MM.1S (cell line): ENCODE data around the gene KCNC1.

Source experiments
- DNase-seq: peaks from one replicate; pipeline ENCODE4 v3.0.0-alpha.2; 2015
- H2AFZ ChIP-seq: fragments of 300-600 bp; sonication (generic); 2 replicates; pipeline ENCODE4 v1.6.0; 2016; ENCODE audit warnings: antibody characterized with exemption, low read length
- H3F3A ChIP-seq: fragments of 300-600 bp; sonication (generic); 2 replicates; pipeline ENCODE4 v1.6.1; 2016; ENCODE audit warnings: mild to moderate bottlenecking, antibody characterized with exemption, low read length, moderate library complexity, mixed read lengths; ENCODE audit not compliant: insufficient read depth
- H3K27ac ChIP-seq: fragments of 300-600 bp; sonication (generic); 2 replicates; pipeline ENCODE4 v1.5.1; 2016; ENCODE audit warnings: mild to moderate bottlenecking, low read length
- H3K27me3 ChIP-seq: fragments of 300-600 bp; sonication (generic); replicated peaks from 2 replicates; pipeline ENCODE4 v1.6.0; 2016; ENCODE audit warnings: low read length; ENCODE audit not compliant: insufficient read depth
- H3K36me3 ChIP-seq: fragments of 300-600 bp; sonication (generic); replicated peaks from 2 replicates; pipeline ENCODE4 v1.6.1; 2016; ENCODE audit warnings: mild to moderate bottlenecking, low read length, mixed read lengths; ENCODE audit not compliant: insufficient read depth
- H3K4me1 ChIP-seq: fragments of 300-600 bp; sonication (generic); 2 replicates; pipeline ENCODE4 v1.6.1; 2016; ENCODE audit warnings: low read length, mixed read lengths
- H3K4me2 ChIP-seq: fragments of 300-600 bp; sonication (generic); 2 replicates; pipeline ENCODE4 v1.6.0; 2016; ENCODE audit warnings: low read depth, low read length
- H3K4me3 ChIP-seq: fragments of 300-600 bp; sonication (generic); 2 replicates; pipeline ENCODE4 v1.5.1; 2016; ENCODE audit warnings: low read length, mixed read lengths
- H3K79me2 ChIP-seq: fragments of 300-600 bp; sonication (generic); 2 replicates; pipeline ENCODE4 v1.6.1; 2016; ENCODE audit warnings: mixed run types, low read length, mixed read lengths
- H3K9ac ChIP-seq: fragments of 300-600 bp; sonication (generic); 2 replicates; pipeline ENCODE4 v1.6.1; 2016; ENCODE audit warnings: low read length, mixed read lengths
- H3K9me2 ChIP-seq: fragments of 300-600 bp; sonication (generic); replicated peaks from 2 replicates; pipeline ENCODE4 v1.6.1; 2016; ENCODE audit warnings: mild to moderate bottlenecking, low read length, mixed read lengths; ENCODE audit not compliant: insufficient read depth
- H3K9me3 ChIP-seq: fragments of 300-600 bp; sonication (generic); replicated peaks from 2 replicates; pipeline ENCODE4 v1.6.1; 2016; ENCODE audit warnings: mild to moderate bottlenecking, low read length, mixed read lengths; ENCODE audit not compliant: insufficient read depth
- H4K20me1 ChIP-seq: fragments of 300-600 bp; sonication (generic); 2 replicates; pipeline ENCODE4 v1.6.1; 2016; ENCODE audit warnings: mild to moderate bottlenecking, low read length, moderate library complexity, mixed read lengths; ENCODE audit not compliant: insufficient read depth
- CTCF ChIP-seq: fragments of 300-600 bp; sonication (generic); IDR thresholded peaks from 2 replicates; pipeline ENCODE4 v1.5.1; 2016; ENCODE audit warnings: antibody characterized with exemption, low read length, mixed read lengths
- EZH2 ChIP-seq: fragments of 300-600 bp; sonication (generic); optimal IDR thresholded peaks from 2 replicates; pipeline ENCODE3; 2017; ENCODE audit warnings: low read depth, mild to moderate bottlenecking, antibody characterized with exemption, low read length, mixed read lengths
- EZH2phosphoT487 ChIP-seq: fragments of 300-600 bp; sonication (generic); IDR thresholded peaks from 2 replicates; pipeline ENCODE4 v1.6.1; 2018; ENCODE audit warnings: antibody characterized with exemption, low read length

Gene KCNC1

DNA sequence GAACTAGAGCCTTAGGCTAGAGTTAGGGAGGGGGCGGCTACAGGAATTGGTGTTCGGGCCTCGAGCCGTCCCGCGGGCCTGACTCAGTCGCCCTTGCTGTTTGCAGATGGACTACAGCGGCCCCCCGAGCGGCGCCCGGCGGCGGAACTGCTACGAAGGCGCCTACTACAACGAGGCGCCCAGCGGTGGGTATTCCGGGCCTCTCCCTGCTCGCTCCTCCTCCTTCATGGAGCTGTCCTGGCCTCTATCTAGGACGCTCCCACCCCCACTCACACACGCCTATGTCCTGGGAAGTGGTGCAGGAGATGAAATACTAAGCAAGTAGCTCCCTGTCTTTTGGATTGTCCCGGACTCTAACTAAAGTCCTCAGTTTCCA, 13.8 kb upstream of the KCNC1 start:
- no peaks in the 10 kb centered on the region for H4K20me1 ChIP-seq
- H3K36me3 ChIP-seq, result no peaks in the 10 kb centered on the region
- no peaks in the 10 kb centered on the region for H3K79me2 ChIP-seq
- H3K4me1 ChIP-seq, result no peaks in the 10 kb centered on the region
- H3K9me3 ChIP-seq, result no peaks in the 10 kb centered on the region
- H3K27ac ChIP-seq, result no peak overlapping the region
- H3K4me2 ChIP-seq, result no peak overlapping the region
- H3K4me3 ChIP-seq, result no peak overlapping the region
- H3K9ac ChIP-seq, result no peak overlapping the region
- no peak for DNase-seq
- H3F3A ChIP-seq, result no peaks in the 10 kb centered on the region
- TF ChIP-seq EZH2phosphoT487, result no peak
- no peak for TF ChIP-seq EZH2
- TF ChIP-seq CTCF, result no peak
- no peak overlapping the region for H2AFZ ChIP-seq
- H3K9me2 ChIP-seq, result no peaks in the 10 kb centered on the region
- no peaks in the 10 kb centered on the region; the same call in 1 of the 2 replicates for H3K27me3 ChIP-seq

GRCh38 chr11:17721242-17721999, 13.2 kb upstream of the KCNC1 start:
- no peak for DNase-seq
- H3K9ac ChIP-seq, result no peak overlapping the region
- no peak for TF ChIP-seq EZH2
- TF ChIP-seq CTCF, result no peak
- TF ChIP-seq EZH2phosphoT487, result no peak
- no peaks in the 10 kb centered on the region; the same call in 1 of the 2 replicates for H3K27me3 ChIP-seq
- no peak overlapping the region for H3K4me3 ChIP-seq
- H3K9me2 ChIP-seq, result no peaks in the 10 kb centered on the region
- no peak overlapping the region for H3K4me2 ChIP-seq
- H2AFZ ChIP-seq, result no peak overlapping the region
- no peak overlapping the region for H3K27ac ChIP-seq
- no peaks in the 10 kb centered on the region for H3K4me1 ChIP-seq
- H4K20me1 ChIP-seq, result no peaks in the 10 kb centered on the region
- no peaks in the 10 kb centered on the region for H3F3A ChIP-seq
- H3K79me2 ChIP-seq, result no peaks in the 10 kb centered on the region
- no peaks in the 10 kb centered on the region for H3K36me3 ChIP-seq
- no peaks in the 10 kb centered on the region for H3K9me3 ChIP-seq

GRCh38 chr11:17722000-17722643, 12.5 kb upstream of the KCNC1 start:
- H3K4me2 ChIP-seq, result no peak overlapping the region

More at GRCh38 chr11:17722000-17722643, 12.5 kb upstream of the KCNC1 start:
- Histone ChIP-seq H3K9me3 (no peaks in the 10 kb centered on the region), H3K4me3 (no peak overlapping the region), H3K27me3 (no peaks in the 10 kb centered on the region; the same call in 1 of the 2 replicates), H2AFZ (no peak overlapping the region), H3F3A (no peaks in the 10 kb centered on the region), H3K36me3 (no peaks in the 10 kb centered on the region), H4K20me1 (no peaks in the 10 kb centered on the region), H3K79me2 (no peaks in the 10 kb centered on the region), H3K9me2 (no peaks in the 10 kb centered on the region), H3K27ac (no peak overlapping the region), H3K4me1 (no peaks in the 10 kb centered on the region), H3K9ac (no peak overlapping the region)
- TF ChIP-seq EZH2 (no peak), CTCF (no peak), EZH2phosphoT487 (no peak)
- DNase-seq, result no peak
